Glomerular visceral epithelial cell (primary cell): ENCODE results near the gene B3GALT5.

Source experiments
- DNase-seq: peaks from one replicate; pipeline ENCODE4 v3.0.0-alpha.2; 2016; ENCODE audit errors: extremely low spot score

B3GALT5 gene

DNA sequence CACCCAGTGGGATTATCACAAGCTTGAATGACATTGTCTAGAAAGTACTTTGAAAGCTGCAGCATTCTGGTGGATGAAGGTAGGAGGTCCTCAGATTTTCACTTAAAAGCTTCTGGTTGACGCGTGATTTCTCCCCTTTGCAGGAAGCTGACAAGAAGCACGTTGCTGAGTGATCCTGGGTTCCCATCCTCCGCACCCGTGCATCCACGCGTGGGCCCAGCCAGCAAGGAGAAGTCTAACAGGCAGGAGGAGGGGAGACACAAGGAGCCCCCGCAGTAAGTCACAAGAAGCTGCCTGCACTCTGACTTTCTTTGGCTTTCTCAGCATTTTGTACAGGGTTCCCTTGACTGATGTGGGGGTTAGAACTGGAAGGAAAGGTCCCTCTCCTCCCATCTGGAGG, 7.8 kb upstream of the B3GALT5 start:
- no peak for DNase-seq

GRCh38 chr21:39610703-39611102, 2.0 kb upstream of the B3GALT5 start:
- peak; percentile 59 for DNase-seq

GRCh38 chr21:39611551-39612190, 1.1 kb upstream of the B3GALT5 start:
- no peak for DNase-seq

DNA sequence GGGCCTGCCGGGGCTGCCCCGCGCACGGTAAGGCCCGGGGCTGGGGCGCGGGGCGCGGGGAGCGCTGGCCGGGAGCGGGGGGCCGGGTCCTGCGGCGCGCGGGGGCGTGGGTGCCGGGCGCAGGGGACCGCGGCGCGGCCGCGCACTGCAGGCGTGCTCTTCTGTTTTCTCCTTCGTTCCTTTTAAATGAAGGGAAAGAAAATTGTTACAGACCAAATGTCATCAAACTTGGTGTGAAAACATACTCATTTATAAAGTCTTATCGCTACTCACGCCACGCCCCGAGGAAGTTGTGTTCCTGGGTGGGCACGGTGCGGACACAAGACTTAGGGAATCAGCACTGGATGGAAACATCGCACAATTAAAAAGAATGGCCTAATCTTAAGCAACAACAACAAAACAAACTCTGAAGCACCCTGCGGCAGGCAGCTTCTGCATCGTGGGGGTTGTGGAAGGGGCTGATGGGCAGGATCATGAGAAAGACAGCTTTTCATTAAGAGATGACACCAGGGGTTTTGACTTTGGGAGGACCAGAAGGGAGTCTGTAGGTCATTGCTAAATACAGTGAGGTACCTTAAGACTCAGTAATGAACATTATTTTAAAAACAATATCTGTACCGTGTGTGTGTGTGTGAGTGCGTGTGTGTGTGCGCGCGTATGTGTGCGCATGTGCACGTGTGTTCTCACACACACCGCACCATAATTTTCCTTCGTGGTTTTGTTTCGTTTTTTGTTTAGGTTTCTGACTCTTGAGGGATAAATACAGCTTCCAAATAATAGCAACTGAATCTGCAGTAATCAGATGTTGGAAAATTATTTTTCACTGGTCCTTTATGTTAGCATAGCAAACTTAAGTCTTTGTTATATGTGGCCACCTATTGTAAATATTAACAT, 548 bp downstream of the B3GALT5 start:
- DNase-seq = no peak

DNA sequence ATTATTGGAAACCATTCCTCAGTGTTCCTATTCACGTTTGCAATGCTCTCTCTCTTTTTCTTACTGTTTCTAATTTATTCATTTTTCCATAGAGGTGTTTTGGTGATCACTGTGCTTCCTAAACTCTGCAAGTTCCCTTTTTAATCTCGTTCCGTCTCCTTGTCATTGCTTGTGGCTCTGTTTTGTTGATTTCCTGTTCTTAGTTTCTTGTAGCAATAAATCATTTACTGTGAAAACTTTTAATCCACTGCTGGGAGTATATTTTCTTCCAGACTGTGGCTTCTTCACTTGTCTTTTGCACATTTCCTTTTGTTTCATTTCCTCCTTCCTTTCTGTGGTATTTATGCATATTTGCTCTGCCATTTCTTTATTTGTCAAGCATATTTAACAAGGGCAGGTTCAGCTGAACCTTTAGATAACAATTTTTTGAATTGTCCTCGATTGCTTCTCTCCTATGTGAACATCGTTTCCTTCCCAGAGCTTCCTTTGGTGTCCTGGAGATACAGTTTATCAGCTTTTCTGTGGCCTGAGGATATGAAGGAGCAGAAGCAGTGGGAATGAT, 3.6 kb downstream of the B3GALT5 start:
- no peak for DNase-seq

DNA sequence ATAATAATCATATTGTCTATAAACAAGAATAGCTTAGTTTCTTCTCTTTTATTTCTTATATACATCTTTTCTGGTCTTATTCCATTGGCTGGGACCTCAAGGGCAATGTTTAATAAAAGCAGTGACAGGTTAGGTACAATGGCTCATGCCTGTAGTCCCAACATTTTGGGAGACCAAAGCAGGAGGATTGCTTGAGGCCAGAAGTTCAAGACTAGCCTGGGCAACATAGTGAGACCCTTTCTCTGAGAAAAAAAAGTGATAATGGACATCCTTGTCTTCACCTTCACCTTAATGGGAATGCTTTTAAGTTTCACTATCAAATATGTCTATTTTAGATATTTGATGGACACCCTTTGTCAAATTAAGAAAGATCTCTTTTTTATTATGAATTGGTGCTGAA, 8.1 kb downstream of the B3GALT5 start:
- DNase-seq = no peak

DNA sequence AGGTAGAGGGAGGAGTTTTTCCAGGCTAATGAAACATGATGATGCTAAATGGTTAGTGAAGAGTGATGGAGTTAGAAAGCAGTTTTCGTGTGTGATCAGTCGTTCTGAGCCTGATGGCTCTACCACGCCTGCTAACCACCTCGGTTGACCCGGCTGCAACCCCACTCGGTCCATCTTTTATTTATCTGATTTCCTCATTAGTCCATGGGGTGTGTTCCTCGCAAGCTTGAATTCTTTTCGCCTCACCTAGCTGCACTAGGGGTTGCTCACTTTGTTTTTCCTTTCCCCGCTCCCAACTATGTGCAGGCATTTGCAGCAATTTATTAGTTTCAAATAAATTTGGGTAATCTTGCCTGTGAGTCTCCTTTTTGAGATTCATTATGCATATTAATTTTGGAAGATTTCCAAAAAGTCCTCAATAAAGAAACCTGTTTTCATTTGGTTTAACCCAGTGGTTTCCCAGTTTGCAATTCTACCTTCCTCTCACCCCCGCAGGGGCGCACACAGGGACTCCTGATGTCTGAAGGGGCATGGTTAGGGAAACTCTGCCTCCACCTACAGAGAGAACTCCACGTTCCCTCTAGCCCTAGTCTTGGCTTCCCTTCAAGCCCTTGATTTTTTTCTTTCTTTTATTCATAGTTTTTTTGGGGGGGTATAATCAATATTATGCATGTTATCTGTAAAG, 12.6 kb downstream of the B3GALT5 start:
- DNase-seq = no peak

DNA sequence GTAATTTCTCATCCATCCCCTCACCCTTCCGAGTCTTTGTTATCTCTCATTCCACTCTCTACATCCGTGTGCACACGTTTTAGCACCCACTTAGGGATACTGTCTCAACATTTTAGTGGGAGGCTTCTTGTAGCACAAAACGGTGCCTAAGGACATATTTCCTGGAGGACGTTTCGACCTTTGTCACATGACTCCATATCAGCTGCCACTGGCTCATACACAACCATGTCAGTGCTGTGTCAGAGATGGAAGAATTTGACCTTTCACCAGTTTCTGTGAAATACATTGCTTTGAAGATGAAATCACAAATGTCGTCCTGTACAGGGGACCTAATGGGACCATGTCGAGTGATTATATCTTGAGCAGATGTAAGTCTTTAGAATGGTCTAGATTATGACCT, 15.6 kb downstream of the B3GALT5 start:
- DNase-seq = no peak

GRCh38 chr21:39630191-39630591, 17.5 kb downstream of the B3GALT5 start:
- DNase-seq = peak; percentile 96

- DNase-seq = peak; percentile 38
These were observed 18.1 kb downstream of the B3GALT5 start for GRCh38 chr21:39630827-39631226.

- DNase-seq = no peak
These were observed 19.3 kb downstream of the B3GALT5 start for GRCh38 chr21:39631842-39632562.

- DNase-seq = peak; percentile 73
These were observed 20.2 kb downstream of the B3GALT5 start for GRCh38 chr21:39632796-39633442.

- DNase-seq = peak; percentile 95
These were observed 21.0 kb downstream of the B3GALT5 start for GRCh38 chr21:39633770-39634181.

GRCh38 chr21:39634507-39634906, 21.8 kb downstream of the B3GALT5 start:
- DNase-seq = no peak

- no peak for DNase-seq
These were observed 24.6 kb downstream of the B3GALT5 start for GRCh38 chr21:39637197-39637970.

DNA sequence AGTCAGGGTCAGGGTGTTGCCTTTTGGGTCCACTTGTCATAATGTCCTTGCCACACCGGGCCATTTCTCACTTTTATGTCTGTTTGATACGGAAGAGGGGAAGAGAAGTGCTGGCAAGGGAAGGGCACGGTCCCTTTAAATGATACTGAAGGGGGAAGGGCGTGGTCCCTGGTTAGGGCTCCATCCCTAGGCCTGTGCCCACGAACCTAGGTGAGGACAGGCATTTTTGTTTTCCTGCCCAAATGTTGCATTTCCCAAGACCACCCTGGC, 25.2 kb downstream of the B3GALT5 start:
- DNase-seq = no peak

DNA sequence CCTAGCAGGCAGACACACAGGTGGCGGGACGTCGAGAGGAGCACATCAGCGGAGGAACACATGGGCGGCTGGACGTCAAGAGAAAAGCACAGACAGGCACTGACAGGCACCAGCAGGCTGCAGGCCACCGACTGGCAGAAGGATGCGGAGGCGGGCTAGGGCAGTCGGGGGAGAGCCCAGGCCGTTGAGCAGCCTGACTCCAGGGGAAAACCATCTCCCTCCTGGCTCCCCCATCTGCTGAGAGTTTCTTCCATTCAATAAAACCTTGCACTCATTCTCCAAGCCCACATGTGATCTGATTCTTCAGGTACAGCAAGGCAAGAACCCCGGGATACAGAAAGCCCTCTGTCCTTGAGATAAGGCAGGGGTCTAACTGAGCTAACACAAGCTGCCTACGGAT, 25.5 kb downstream of the B3GALT5 start:
- no peak for DNase-seq

DNA sequence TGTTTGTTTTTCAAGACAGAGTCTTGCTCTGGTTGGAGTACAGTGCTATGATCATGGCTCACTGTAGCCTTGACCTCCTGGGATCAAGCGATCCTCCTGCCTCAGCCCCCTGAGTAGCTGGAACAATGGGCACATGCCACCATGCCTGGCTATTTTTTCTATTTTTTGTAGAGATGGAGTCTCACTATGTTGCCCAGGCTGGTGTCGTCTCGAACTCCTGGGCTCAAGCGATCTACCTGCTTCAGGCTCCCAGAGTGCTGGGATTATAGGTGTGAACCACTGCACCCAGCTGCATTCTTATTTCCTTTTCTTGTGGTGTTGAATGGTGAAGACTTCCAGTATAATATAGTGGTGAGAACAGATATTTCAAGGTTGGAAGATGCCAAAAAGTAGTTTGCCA, 28.0 kb downstream of the B3GALT5 start:
- DNase-seq = no peak

GRCh38 chr21:39641827-39642450, 29.2 kb downstream of the B3GALT5 start:
- no peak for DNase-seq

DNA sequence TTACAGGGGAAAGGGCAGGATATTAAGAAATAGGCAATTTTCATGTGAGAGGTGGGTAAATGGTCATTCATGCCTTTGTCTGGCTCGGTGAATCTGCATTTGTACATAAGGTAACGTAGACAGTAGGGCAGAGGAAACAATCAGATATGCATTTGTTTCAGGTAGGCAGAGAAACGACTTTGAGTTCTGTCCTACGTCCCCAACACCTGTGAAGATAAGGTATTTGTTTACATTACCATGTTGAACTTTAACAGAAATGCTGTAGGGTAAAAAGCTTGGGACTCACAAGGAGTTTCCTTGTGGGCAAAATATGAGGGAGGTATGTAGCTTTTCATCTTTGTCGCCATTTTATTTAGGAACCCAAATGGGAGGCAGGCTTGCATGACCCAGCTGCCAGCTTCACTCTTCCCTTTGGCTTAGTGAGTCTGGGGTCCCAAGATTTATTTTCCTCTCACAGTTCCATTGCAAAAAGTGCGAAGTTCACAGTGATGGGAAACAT, 31.4 kb downstream of the B3GALT5 start:
- no peak for DNase-seq
